ENCODE data around the gene TUBB2B.

GRCh38 chr6:3269281-3269975 lies 42.0 kb upstream of the TUBB2B start:
- TF ChIP-seq CTCF (conservative IDR thresholded peaks at IDR 0.05 in 1 of 2, IDR thresholded peaks at IDR 0.05 in 1 of 2; ENCODE audit: low read depth in 1 of 2, low read length in 2 of 2): no peak
- TF ChIP-seq EZH2 (IDR thresholded peaks at IDR 0.05; ENCODE audit: low read length, missing control alignments): no peak
